Measurements from ENCODE around the gene PDSS2. TPM values are rescaled to one million over a fixed set of nuclear protein-coding genes. Genes with fewer than 3 reads are reported as not detected.

PDSS2 gene
- total RNA-seq, 4 donors from 2014 or later: 2.3 to 16.9 (median 10.7) TPM

GRCh38 chr6:107418118-107418517, 41.2 kb downstream of the PDSS2 start:
- H3K27ac ChIP-seq: no peak overlapping the region
- no peaks in the 10 kb centered on the region for H3K9me3 ChIP-seq
- DNase-seq: no peak
- no peaks in the 10 kb centered on the region for H3K4me1 ChIP-seq
- no peak for TF ChIP-seq POLR2A (IDR thresholded peaks at IDR 0.05)
- no peak for TF ChIP-seq CTCF (IDR thresholded peaks at IDR 0.05)
- intact Hi-C loops (cut with DNase I; ENCODE audit: low total_unique reads): no loop called here
- H3K27me3 ChIP-seq: no peaks in the 10 kb centered on the region
- no peaks in the 10 kb centered on the region for H3K36me3 ChIP-seq
- no peak overlapping the region for H3K4me3 ChIP-seq

GRCh38 chr6:107416145-107416544, 43.2 kb downstream of the PDSS2 start:
- no peaks in the 10 kb centered on the region for H3K4me1 ChIP-seq
- H3K27me3 ChIP-seq: no peaks in the 10 kb centered on the region
- no peak overlapping the region for H3K4me3 ChIP-seq
- no peaks in the 10 kb centered on the region for H3K36me3 ChIP-seq
- TF ChIP-seq CTCF (IDR thresholded peaks at IDR 0.05) (no peak), POLR2A (IDR thresholded peaks at IDR 0.05) (no peak)
- no peak overlapping the region for H3K27ac ChIP-seq
- H3K9me3 ChIP-seq: no peaks in the 10 kb centered on the region
- no peak for DNase-seq
- intact Hi-C loops (cut with DNase I; ENCODE audit: low total_unique reads): no loop called here

GRCh38 chr6:107413966-107414645, 45.3 kb downstream of the PDSS2 start:
- H3K4me3 ChIP-seq: no peak overlapping the region
- H3K27ac ChIP-seq: no peak overlapping the region
- no peaks in the 10 kb centered on the region for H3K27me3 ChIP-seq
- no peak for DNase-seq
- no peaks in the 10 kb centered on the region for H3K36me3 ChIP-seq
- intact Hi-C loops (cut with DNase I; ENCODE audit: low total_unique reads): no loop called here
- no peaks in the 10 kb centered on the region for H3K9me3 ChIP-seq
- H3K4me1 ChIP-seq: no peaks in the 10 kb centered on the region
- no peak for TF ChIP-seq CTCF (IDR thresholded peaks at IDR 0.05)
- TF ChIP-seq POLR2A (IDR thresholded peaks at IDR 0.05): no peak

- H3K36me3 ChIP-seq: no peaks in the 10 kb centered on the region
- intact Hi-C loops (cut with DNase I; ENCODE audit: low total_unique reads): no loop called here
- no peak for DNase-seq
- no peaks in the 10 kb centered on the region for H3K9me3 ChIP-seq
- H3K27me3 ChIP-seq: no peaks in the 10 kb centered on the region
- H3K4me3 ChIP-seq: no peak overlapping the region
- TF ChIP-seq POLR2A (IDR thresholded peaks at IDR 0.05): no peak
- no peak for TF ChIP-seq CTCF (IDR thresholded peaks at IDR 0.05)
- no peaks in the 10 kb centered on the region for H3K4me1 ChIP-seq
- no peak overlapping the region for H3K27ac ChIP-seq
Observed at GRCh38 chr6:107411161-107411560, 48.2 kb downstream of the PDSS2 start.

- no peak overlapping the region for H3K27ac ChIP-seq
- H3K4me1 ChIP-seq: no peaks in the 10 kb centered on the region
- intact Hi-C loops (cut with DNase I; ENCODE audit: low total_unique reads): no loop called here
- H3K4me3 ChIP-seq: no peak overlapping the region
- TF ChIP-seq CTCF (IDR thresholded peaks at IDR 0.05) (no peak), POLR2A (IDR thresholded peaks at IDR 0.05) (no peak)
- H3K36me3 ChIP-seq: no peaks in the 10 kb centered on the region
- no peaks in the 10 kb centered on the region for H3K9me3 ChIP-seq
- no peaks in the 10 kb centered on the region for H3K27me3 ChIP-seq
- DNase-seq: no peak
Observed at GRCh38 chr6:107409942-107410341, 49.4 kb downstream of the PDSS2 start.
